Right cardiac atrium (tissue), 5 donors: ENCODE measurements around the gene RELL2. TPM values are rescaled to one million over a fixed set of nuclear protein-coding genes. Genes with fewer than 3 reads are reported as not detected.

ENCODE experiments used
- ATAC-seq, 2 donors: fragments of 200-7000 bp; cut with Tn5 transposase; one replicate each; pipeline versions ENCODE4 v1.8.0 to v1.9.1; 2020; ENCODE audit warnings: moderate library complexity in 2 of 2, mild to moderate bottlenecking in 1 of 2
- DNase-seq, 3 donors: peaks; one replicate each; pipeline ENCODE4 v3.0.0-alpha.2; 2020
- H3K27ac ChIP-seq: one replicate; pipeline ENCODE4 v1.5.1; 2013; ENCODE audit warnings: mild to moderate bottlenecking, low read length, control low read depth, moderate library complexity
- H3K27me3 ChIP-seq: one replicate; pipeline ENCODE4 v1.6.1; 2013; ENCODE audit not compliant: control insufficient read depth, insufficient read depth
- H3K4me1 ChIP-seq: one replicate; pipeline ENCODE4 v1.6.1; 2013; ENCODE audit warnings: low read length; ENCODE audit not compliant: control insufficient read depth, insufficient read depth
- H3K4me3 ChIP-seq: one replicate; pipeline ENCODE4 v1.5.1; 2013; ENCODE audit warnings: low read length, control low read depth
- H3K9me3 ChIP-seq: one replicate; pipeline ENCODE4 v1.6.1; 2013; ENCODE audit warnings: low read length; ENCODE audit not compliant: control insufficient read depth
- WGBS: extraction: QIAGEN DNeasy Blood & Tissue Kit; methylation state at CpG from one replicate; pipeline ENCODE4 v1.1.7; 2013; 5-methylcytosine and 5-hydroxymethylcytosine counted together
- intact Hi-C, 4 donors: fragments of 100-400 bp; cut with DNase I; formaldehyde crosslinking; loops; one replicate each; pipeline versions ENCODE4 v1.11.0 to v1.14.0; 2022 to 2023
- polyA plus RNA-seq: library from polyadenylated mRNA; stranded (reverse); fragments of 200-250 nt; gene quantifications from one replicate; pipeline ENCODE4 v1.2.3, GENCODE V29; 2013
- total RNA-seq, 4 donors: library from RNA; stranded (reverse); fragmentation: NEBNext Ultra II Directional; extraction: Animal tissue kit (Norgen Biotek cat#: 25700); gene quantifications; one replicate each; pipeline ENCODE4 v1.2.1, GENCODE V29; 2021
- donor health status: healthy with polysubstance abuse.
- donor health status: DM: no; HTN: yes; CAD: no.
- donor health status: DM: no; HTN: no; CAD: no.
- donor health status: DM: no; HTN: yes; CAD: no; lungs with severe emphysema.
- donor health status: DM: yes; HTN: yes; CAD: no.

Gene RELL2
- total and polyA plus RNA-seq, 5 donors, result 1.2 to 2.0 (median 1.4) TPM

DNA sequence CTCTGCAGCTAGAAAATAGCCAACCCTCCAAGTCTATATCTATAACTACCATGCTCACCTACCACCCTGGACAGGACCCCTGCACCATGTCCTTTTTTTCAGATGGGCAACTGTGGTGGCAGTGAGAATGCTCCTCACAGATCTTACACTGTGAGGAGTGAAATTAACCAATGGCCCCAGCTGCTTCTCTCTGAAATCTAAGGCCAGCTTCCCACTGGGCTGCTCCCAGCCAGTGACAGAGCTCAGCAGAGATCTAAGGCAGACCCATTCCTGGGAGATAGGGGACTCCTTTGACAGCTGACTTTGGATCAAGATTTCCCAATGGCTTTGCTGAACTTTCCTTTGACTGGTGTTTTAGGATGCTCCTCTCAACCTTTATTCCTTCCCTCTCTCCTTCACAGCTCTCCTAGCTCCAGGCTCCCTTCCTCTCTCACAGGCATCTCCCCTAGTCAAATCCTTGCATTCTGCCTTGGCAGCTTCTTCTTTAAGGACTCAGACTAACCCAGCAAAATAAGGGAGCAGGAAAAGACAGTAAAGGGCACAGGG is 46.9 kb downstream of the RELL2 start:
- Histone ChIP-seq H3K27ac (no peak overlapping the region), H3K27me3 (no peaks in the 10 kb centered on the region), H3K9me3 (no peaks in the 10 kb centered on the region), H3K4me1 (no peaks in the 10 kb centered on the region), H3K4me3 (no peak overlapping the region)
- intact Hi-C loops, result loop anchor here in 1 of 4 donors (5.0 kb wide), 1 partner anchor 269 kb away; no protein-coding TSS in a partner anchor
- DNase-seq (no peak), ATAC-seq (no peak)

- ATAC-seq (no peak), DNase-seq (no peak)
- H3K27ac ChIP-seq, result no peak overlapping the region
- H3K4me3 ChIP-seq, result no peak overlapping the region
- no peaks in the 10 kb centered on the region for H3K27me3 ChIP-seq
- H3K4me1 ChIP-seq, result no peaks in the 10 kb centered on the region
- no peaks in the 10 kb centered on the region for H3K9me3 ChIP-seq
- 60% methylated on average over 1 of the region's 1 CpG for WGBS
- intact Hi-C loops, result no loop called here
These were observed 48.8 kb downstream of the RELL2 start for GRCh38 chr5:141685591-141685990.

DNA sequence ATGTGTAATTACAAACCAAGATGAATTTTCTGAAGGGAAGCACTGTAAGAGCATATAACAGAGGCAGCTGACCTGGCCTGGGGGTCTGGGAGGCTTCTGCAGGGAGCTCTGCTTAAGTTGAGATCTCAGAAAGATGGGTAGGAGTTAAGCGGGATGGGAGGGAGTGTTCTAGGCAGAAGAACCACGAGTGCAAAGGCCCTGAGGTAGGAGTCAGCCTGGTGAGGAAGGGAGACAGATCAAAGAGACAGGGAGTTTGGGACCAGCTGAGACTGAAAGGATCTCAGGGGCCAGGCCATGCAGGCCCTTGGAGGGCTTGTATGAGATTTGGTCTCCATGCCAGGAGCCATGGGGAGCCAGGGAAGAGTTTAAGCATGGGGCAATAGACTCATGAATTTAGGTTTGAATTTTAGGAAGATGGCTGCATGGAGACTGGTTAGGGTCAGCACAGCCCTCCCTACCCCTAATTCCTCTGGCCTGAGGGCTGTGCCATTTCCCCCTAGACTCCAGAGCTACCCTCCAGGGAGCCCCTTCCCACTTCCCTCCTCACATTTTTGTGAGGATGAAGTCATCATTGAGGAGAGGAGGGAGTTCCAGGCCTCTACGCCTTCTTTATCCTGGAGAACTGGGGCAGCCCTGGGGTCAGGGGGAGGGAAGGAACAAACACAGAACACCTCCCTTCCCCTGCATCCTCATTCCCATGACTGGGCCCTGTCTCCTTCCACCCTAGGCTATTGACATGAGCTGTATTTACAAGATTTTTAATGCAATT is 50.0 kb downstream of the RELL2 start:
- intact Hi-C loops, result no loop called here
- H3K9me3 ChIP-seq, result no peaks in the 10 kb centered on the region
- DNase-seq (no peak), ATAC-seq (no peak)
- H3K27me3 ChIP-seq, result no peaks in the 10 kb centered on the region
- 66% methylated on average over 3 of the region's 3 CpGs for WGBS
- H3K4me3 ChIP-seq, result no peak overlapping the region
- H3K27ac ChIP-seq, result peak overlapping the region; percentile 34
- no peaks in the 10 kb centered on the region for H3K4me1 ChIP-seq

Other genes starting within 250 kb of the RELL2 start
- 1 to 10 TPM; 4.8 to 5.5 (median 5.3) TPM for gene PCDHGB4, start 249.3 kb upstream of the RELL2 start, total RNA-seq
- 2.0 TPM for gene PCDHGB4, start 249.3 kb upstream of the RELL2 start, polyA plus RNA-seq
- gene PCDHGA8, start 244.4 kb upstream of the RELL2 start, total RNA-seq, result 1 to 10 TPM; 4.0 to 5.2 (median 4.3) TPM
- 1.3 TPM for gene PCDHGA8, start 244.4 kb upstream of the RELL2 start, polyA plus RNA-seq
- 1 to 10 TPM; 6.4 to 8.6 (median 6.8) TPM for gene PCDHGB5, start 239.1 kb upstream of the RELL2 start, total RNA-seq
- 3.3 TPM for gene PCDHGB5, start 239.1 kb upstream of the RELL2 start, polyA plus RNA-seq
- 1 to 10 TPM; 3.7 to 5.4 (median 3.7) TPM for gene PCDHGA9, start 234.2 kb upstream of the RELL2 start, total RNA-seq
- 1.6 TPM for gene PCDHGA9, start 234.2 kb upstream of the RELL2 start, polyA plus RNA-seq
- gene PCDHGB6, start 229.0 kb upstream of the RELL2 start, total RNA-seq, result 1 to 10 TPM; 5.9 to 6.6 (median 6.3) TPM
- gene PCDHGB6, start 229.0 kb upstream of the RELL2 start, polyA plus RNA-seq, result 3.1 TPM
- 1 to 10 TPM; 3.9 to 5.3 (median 4.5) TPM for gene PCDHGA10, start 224.0 kb upstream of the RELL2 start, total RNA-seq
- 1.6 TPM for gene PCDHGA10, start 224.0 kb upstream of the RELL2 start, polyA plus RNA-seq
- 10 to 100 TPM in 3 of 4 donors, 1 to 10 TPM in 1; 9.7 to 10.6 (median 10.5) TPM for gene PCDHGB7, start 219.3 kb upstream of the RELL2 start, total RNA-seq
- gene PCDHGB7, start 219.3 kb upstream of the RELL2 start, polyA plus RNA-seq, result 3.5 TPM
- gene PCDHGA11, start 215.9 kb upstream of the RELL2 start, total RNA-seq, result 1 to 10 TPM; 3.1 to 4.2 (median 3.6) TPM
- 2.2 TPM for gene PCDHGA11, start 215.9 kb upstream of the RELL2 start, polyA plus RNA-seq
- 1 to 10 TPM; 4.8 to 7.1 (median 5.6) TPM for gene PCDHGA12, start 206.5 kb upstream of the RELL2 start, total RNA-seq
- gene PCDHGA12, start 206.5 kb upstream of the RELL2 start, polyA plus RNA-seq, result 2.7 TPM
- gene PCDHGC3, start 161.0 kb upstream of the RELL2 start, total RNA-seq, result 10 to 100 TPM; 19.6 to 42.5 (median 33.5) TPM
- gene PCDHGC3, start 161.0 kb upstream of the RELL2 start, polyA plus RNA-seq, result 35.5 TPM
- 1 to 10 TPM; 1.4 to 2.3 (median 1.8) TPM for gene PCDHGC4, start 152.0 kb upstream of the RELL2 start, total RNA-seq
- 1.3 TPM for gene PCDHGC4, start 152.0 kb upstream of the RELL2 start, polyA plus RNA-seq
- gene PCDHGC5, start 147.9 kb upstream of the RELL2 start, total RNA-seq, result 1 to 10 TPM; 1.4 to 2.3 (median 1.9) TPM
- 1.4 TPM for gene PCDHGC5, start 147.9 kb upstream of the RELL2 start, polyA plus RNA-seq
- 10 to 100 TPM; 15.8 to 53.0 (median 19.2) TPM for gene DIAPH1, start 18.0 kb upstream of the RELL2 start, total RNA-seq
- gene DIAPH1, start 18.0 kb upstream of the RELL2 start, polyA plus RNA-seq, result 11.8 TPM
- gene HDAC3, start 148 bp upstream of the RELL2 start, total RNA-seq, result 10 to 100 TPM; 25.4 to 35.0 (median 28.0) TPM
- gene HDAC3, start 148 bp upstream of the RELL2 start, polyA plus RNA-seq, result 28.8 TPM
- gene FCHSD1, start 14.4 kb downstream of the RELL2 start, total RNA-seq, result 1 to 10 TPM; 3.8 to 6.7 (median 5.1) TPM
- gene FCHSD1, start 14.4 kb downstream of the RELL2 start, polyA plus RNA-seq, result 4.3 TPM
- 10 to 100 TPM; 13.6 to 18.8 (median 17.4) TPM for gene ARAP3, start 45.2 kb downstream of the RELL2 start, total RNA-seq
- gene ARAP3, start 45.2 kb downstream of the RELL2 start, polyA plus RNA-seq, result 12.4 TPM
- gene PCDH1, start 241.4 kb downstream of the RELL2 start, total RNA-seq, result 10 to 100 TPM in 2 of 4 donors, 1 to 10 TPM in 2; 7.2 to 21.3 (median 12.2) TPM
- 9.2 TPM for gene PCDH1, start 241.4 kb downstream of the RELL2 start, polyA plus RNA-seq